Endodermal cell (in vitro differentiated cells): ENCODE measurements around the gene SERPINA9. TPM values are rescaled to one million over a fixed set of nuclear protein-coding genes. Genes with fewer than 3 reads are reported as not detected.

Experiments used
- DNase-seq: peaks from one replicate; pipeline ENCODE4 v3.0.0-alpha.2; 2017
- H3K27ac ChIP-seq: 2 replicates; pipeline ENCODE4 v1.5.1; 2013; ENCODE audit warnings: mild to moderate bottlenecking, low read depth, low read length, moderate library complexity
- H3K27me3 ChIP-seq: 2 replicates; pipeline ENCODE4 v1.6.1; 2013; ENCODE audit warnings: mild to moderate bottlenecking, low read length, moderate library complexity; ENCODE audit not compliant: insufficient read depth, control insufficient read depth, poor library complexity, severe bottlenecking
- H3K36me3 ChIP-seq: 2 replicates; pipeline ENCODE4 v1.7.0; 2013; ENCODE audit warnings: mild to moderate bottlenecking, low read length, moderate library complexity; ENCODE audit not compliant: control insufficient read depth, insufficient read depth
- H3K4me1 ChIP-seq: one replicate; pipeline ENCODE4 v1.7.0; 2013; ENCODE audit warnings: low read length; ENCODE audit not compliant: control insufficient read depth, insufficient read depth
- H3K4me3 ChIP-seq: 2 replicates; pipeline ENCODE4 v1.5.1; 2013; ENCODE audit warnings: mild to moderate bottlenecking, low read length, moderate library complexity
- H3K9ac ChIP-seq: 2 replicates; pipeline ENCODE4 v1.6.1; 2013; ENCODE audit warnings: mild to moderate bottlenecking, low read length, moderate library complexity; ENCODE audit not compliant: poor library complexity, severe bottlenecking; ENCODE audit errors: extremely low read depth
- H3K9me3 ChIP-seq: 2 replicates; pipeline ENCODE4 v1.6.1; 2013; ENCODE audit warnings: mild to moderate bottlenecking, low read length, moderate library complexity; ENCODE audit not compliant: control insufficient read depth
- H3K27ac Mint-ChIP-seq: 2 replicates; pipeline ENCODE4 v1.8.0; 2020; ENCODE audit warnings: mixed read lengths
- H3K27me3 Mint-ChIP-seq: 2 replicates; pipeline ENCODE4 v1.8.0; 2021; ENCODE audit warnings: mild to moderate bottlenecking, mixed read lengths; ENCODE audit not compliant: insufficient read depth
- H3K36me3 Mint-ChIP-seq: 2 replicates; pipeline ENCODE4 v1.8.0; 2020; ENCODE audit warnings: low read depth, mixed read lengths
- H3K4me1 Mint-ChIP-seq: 2 replicates; pipeline ENCODE4 v1.8.0; 2020; ENCODE audit warnings: mixed read lengths
- H3K4me3 Mint-ChIP-seq: 2 replicates; pipeline ENCODE4 v1.8.0; 2020; ENCODE audit warnings: mild to moderate bottlenecking, moderate library complexity, mixed read lengths
- H3K9me3 Mint-ChIP-seq: 2 replicates; pipeline ENCODE4 v1.8.0; 2020; ENCODE audit warnings: mild to moderate bottlenecking, mixed read lengths
- WGBS, 2 experiments: methylation state at CpG; one replicate each; pipeline versions ENCODE4 v1.1.5 to v1.1.7; 2013; ENCODE audit warnings: missing lambda C conversion rate in 2 of 2, mixed read lengths in 1 of 2; ENCODE audit not compliant: insufficient coverage in 1 of 2, insufficient read length in 1 of 2; 5-methylcytosine and 5-hydroxymethylcytosine counted together
- total RNA-seq, 2 donors: library from RNA; stranded (reverse); fragmentation: NEBNext Ultra II Directional in 1 of 2; extraction: Animal tissue kit (Norgen Biotek cat#: 25700) in 1 of 2; gene quantifications; 2 replicates in 1 of 2; 3 replicates in 1 of 2; pipeline ENCODE4 v1.2.1, GENCODE V29; 2021
- TF ChIP-seq, protein P1 (sequence below): fragments of 200-600 bp; sonication (generic); conservative IDR thresholded peaks from 2 replicates; pipeline ENCODE4 v1.5.0; 2021; ENCODE audit warnings: antibody characterized with exemption, mild to moderate bottlenecking

Gene SERPINA9
- total RNA-seq, 2 donors from 2014 or later: not detected

DNA sequence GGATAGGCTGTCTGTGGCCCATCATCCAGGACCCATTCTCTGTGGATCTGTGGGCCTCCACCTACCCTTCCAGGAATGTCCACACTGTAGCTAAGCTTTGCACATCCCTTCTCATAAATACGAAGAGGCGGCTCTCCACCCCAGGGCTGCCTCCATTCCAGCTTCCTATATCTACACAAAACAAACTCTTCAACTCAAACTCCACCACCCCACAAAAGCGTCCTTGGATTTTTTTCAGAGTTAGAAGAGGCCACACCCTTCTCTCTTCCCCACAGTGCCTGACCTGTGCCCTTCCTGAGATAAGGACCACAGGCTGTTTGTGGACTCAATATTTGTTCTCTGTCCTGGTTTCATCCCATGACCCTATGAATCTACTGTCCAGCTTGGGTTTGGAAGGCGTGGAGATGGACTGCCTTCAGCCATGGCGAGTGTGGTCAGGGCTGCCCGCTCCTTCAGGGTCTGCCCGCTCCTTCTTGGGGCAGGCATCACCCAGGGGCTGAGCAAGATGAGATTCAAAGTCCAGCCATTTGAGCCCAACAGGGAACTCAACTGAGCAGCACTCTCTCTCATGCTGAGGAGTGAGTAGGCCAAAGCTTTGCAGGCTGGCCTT, 46.2 kb upstream of the SERPINA9 start:
- Mint-ChIP-seq H3K9me3 (peaks cover 6% of the 10 kb centered on the region), H3K27ac (no peak overlapping the region), H3K4me3 (no peak overlapping the region), H3K4me1 (peaks cover 16% of the 10 kb centered on the region), H3K27me3 (peaks cover 3% of the 10 kb centered on the region), H3K36me3 (no peaks in the 10 kb centered on the region)
- TF ChIP-seq, protein P1, sequence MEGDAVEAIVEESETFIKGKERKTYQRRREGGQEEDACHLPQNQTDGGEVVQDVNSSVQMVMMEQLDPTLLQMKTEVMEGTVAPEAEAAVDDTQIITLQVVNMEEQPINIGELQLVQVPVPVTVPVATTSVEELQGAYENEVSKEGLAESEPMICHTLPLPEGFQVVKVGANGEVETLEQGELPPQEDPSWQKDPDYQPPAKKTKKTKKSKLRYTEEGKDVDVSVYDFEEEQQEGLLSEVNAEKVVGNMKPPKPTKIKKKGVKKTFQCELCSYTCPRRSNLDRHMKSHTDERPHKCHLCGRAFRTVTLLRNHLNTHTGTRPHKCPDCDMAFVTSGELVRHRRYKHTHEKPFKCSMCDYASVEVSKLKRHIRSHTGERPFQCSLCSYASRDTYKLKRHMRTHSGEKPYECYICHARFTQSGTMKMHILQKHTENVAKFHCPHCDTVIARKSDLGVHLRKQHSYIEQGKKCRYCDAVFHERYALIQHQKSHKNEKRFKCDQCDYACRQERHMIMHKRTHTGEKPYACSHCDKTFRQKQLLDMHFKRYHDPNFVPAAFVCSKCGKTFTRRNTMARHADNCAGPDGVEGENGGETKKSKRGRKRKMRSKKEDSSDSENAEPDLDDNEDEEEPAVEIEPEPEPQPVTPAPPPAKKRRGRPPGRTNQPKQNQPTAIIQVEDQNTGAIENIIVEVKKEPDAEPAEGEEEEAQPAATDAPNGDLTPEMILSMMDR: no peak
- Histone ChIP-seq H3K27me3 (no peaks in the 10 kb centered on the region), H3K9ac (no peak overlapping the region), H3K4me1 (peaks cover 3% of the 10 kb centered on the region), H3K36me3 (no peaks in the 10 kb centered on the region), H3K9me3 (peaks cover 5% of the 10 kb centered on the region), H3K4me3 (no peak overlapping the region), H3K27ac (no peak overlapping the region)
- WGBS, 2 experiments: 89 to 96% methylated on average over 5 to 7 of the region's 7 CpGs
- DNase-seq: peak; percentile 21

DNA sequence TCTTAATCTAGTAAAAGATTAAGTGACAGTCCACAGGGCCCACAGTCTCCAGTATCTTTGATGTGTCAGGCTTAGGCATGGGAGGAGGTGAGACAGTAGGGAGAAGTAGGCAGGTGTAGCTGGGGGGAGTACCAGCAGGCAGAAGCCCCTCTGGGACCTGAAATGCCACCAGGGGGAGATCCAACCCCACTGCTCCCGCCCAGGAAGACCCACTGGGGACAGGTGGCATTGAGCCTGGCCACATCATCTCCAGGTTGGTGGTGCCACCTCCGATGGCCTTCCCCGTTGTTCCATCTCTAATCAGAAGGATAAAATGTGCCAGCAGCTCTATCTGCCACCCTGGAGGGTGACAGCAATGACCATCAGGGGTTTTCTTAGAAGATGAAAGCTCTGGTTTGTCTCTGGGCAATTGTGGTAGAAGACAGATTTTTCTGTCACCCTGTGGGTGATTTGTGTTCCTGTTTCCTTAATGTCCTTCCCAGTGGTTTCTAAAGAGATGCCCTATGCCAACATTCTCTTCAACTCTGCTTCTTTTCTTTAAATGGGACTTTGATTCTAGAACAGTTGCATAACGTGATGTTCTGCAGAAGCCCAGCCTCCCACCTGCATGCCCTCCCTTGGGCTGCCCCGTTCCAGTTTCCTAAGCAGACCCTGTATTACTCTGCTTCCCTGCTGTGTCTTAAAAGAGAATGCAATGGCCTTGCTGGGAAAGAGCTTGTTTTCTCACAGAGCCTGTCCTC, 45.5 kb upstream of the SERPINA9 start:
- WGBS, 2 experiments: 68% methylated on average over 4 to 5 of the region's 5 CpGs
- TF ChIP-seq, protein P1: peak; percentile 54
- peaks cover 3% of the 10 kb centered on the region for H3K4me1 ChIP-seq
- peaks cover under 1% of the 10 kb centered on the region for H3K9me3 ChIP-seq
- Mint-ChIP-seq H3K4me1 (peaks cover 16% of the 10 kb centered on the region), H3K27ac (no peak overlapping the region), H3K4me3 (no peak overlapping the region), H3K27me3 (no peaks in the 10 kb centered on the region), H3K9me3 (no peaks in the 10 kb centered on the region), H3K36me3 (no peaks in the 10 kb centered on the region)
- no peaks in the 10 kb centered on the region for H3K27me3 ChIP-seq
- no peak overlapping the region for H3K9ac ChIP-seq
- peak; percentile 41 for DNase-seq
- H3K36me3 ChIP-seq: no peaks in the 10 kb centered on the region
- H3K4me3 ChIP-seq: no peak overlapping the region
- no peak overlapping the region for H3K27ac ChIP-seq

DNA sequence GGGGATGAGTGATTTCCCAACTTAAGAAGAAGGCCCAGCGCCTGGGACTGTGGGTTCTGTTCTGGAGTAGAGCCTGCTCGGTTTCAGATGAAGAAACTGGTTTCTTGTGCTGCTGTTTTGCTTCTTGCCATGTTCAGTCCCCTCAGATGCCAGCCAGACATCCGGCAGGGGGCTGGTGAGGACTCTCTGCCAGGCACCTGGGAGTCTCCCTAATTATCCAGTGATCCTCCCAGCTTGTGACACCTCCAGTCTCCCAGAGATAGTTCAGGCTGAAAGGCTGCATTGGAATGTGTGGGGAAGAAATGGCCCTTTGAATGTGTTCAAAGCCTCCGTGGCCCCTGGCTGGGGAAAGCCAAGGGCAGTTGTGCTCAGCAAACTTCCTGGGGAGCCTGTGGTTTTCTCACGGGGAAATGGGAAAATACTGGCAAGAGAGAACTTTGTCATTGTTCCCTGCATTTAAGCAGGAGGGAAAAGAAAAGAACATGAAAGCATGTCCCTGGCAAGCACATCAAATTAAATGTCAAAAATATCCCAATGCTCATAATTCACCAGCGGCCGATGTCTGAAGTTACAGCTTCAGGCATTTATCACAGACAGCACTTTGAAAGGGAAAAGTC, 41.8 kb upstream of the SERPINA9 start:
- Mint-ChIP-seq H3K4me3 (no peak overlapping the region), H3K36me3 (no peaks in the 10 kb centered on the region), H3K9me3 (no peaks in the 10 kb centered on the region), H3K27ac (no peak overlapping the region), H3K4me1 (peaks cover 7% of the 10 kb centered on the region), H3K27me3 (no peaks in the 10 kb centered on the region)
- Histone ChIP-seq H3K9me3 (no peaks in the 10 kb centered on the region), H3K27ac (no peak overlapping the region), H3K36me3 (no peaks in the 10 kb centered on the region), H3K27me3 (no peaks in the 10 kb centered on the region), H3K9ac (no peak overlapping the region), H3K4me3 (no peak overlapping the region), H3K4me1 (peaks cover 3% of the 10 kb centered on the region)
- 72 to 75% methylated on average over 5 to 7 of the region's 7 CpGs for WGBS, 2 experiments
- TF ChIP-seq, protein P1: no peak
- peak; percentile 71 for DNase-seq
